Measurements from ENCODE around the gene PARD3B. TPM values are rescaled to one million over a fixed set of nuclear protein-coding genes. Genes with fewer than 3 reads are reported as not detected.
A peak's percentile ranks its signal among the peaks of the same experiment; 100 is the strongest.

Gene PARD3B
- total and polyA plus RNA-seq, 9 donors, result 6.4 to 15.3 (median 7.5) TPM

DNA sequence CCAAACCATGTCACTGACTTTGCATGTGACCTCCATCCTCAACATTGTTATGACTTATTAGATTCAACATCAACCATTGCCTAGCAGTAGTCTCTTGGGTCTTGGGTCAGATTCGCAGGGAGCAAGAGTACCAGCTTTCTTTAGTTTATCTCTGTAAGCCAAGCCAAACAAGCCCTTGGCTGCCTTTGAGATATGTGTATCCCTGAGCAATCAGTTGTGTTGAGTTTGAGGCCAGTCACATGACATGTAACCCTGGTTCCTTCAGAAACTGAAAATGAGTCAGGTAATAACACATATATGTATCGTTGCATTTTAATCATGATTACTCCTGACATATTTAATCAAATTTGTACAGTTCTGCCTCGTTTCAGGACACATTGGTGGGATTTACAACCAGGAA is 173.3 kb downstream of the PARD3B start:
- H3K27me3 ChIP-seq (ENCODE audit: control insufficient read depth, insufficient read depth, low read length), result no peaks in the 10 kb centered on the region
- no peaks in the 10 kb centered on the region for H3K36me3 ChIP-seq (ENCODE audit: control insufficient read depth, insufficient read depth, low read length)
- no peak overlapping the region for H3K27ac ChIP-seq (ENCODE audit: low read length)
- peaks cover 2% of the 10 kb centered on the region for H3K4me1 ChIP-seq (ENCODE audit: control insufficient read depth, insufficient read depth, low read length)
- no CpG with 5 or more reads among the region's 3 CpGs for WGBS (ENCODE audit: insufficient coverage)
- no peak overlapping the region for H3K4me3 ChIP-seq (ENCODE audit: low read length)
- H3K9me3 ChIP-seq (replicated peaks; ENCODE audit: control insufficient read depth, low read depth, low read length), result no peaks in the 10 kb centered on the region
- no peak for DNase-seq

DNA sequence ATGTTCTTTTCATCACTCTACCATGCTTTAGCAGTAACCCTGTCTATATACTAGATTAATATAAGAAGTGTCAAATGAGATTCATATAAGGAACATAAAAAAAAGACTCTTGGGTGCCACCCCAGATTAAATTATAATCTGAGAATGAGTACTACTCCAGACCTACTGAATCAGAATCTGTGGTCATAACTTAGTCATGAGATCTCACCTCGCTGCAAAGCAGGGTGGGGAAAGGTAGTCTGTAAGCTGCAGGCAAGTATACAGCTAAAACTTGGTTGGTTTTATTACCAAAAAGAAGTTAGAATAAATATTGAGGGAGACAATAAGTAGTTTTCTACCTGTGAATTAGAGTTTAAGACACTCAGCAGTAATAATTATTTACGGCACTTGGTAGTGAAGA is 175.6 kb downstream of the PARD3B start:
- Histone ChIP-seq H3K4me3 (ENCODE audit: low read length) (no peak overlapping the region), H3K9me3 (replicated peaks; ENCODE audit: control insufficient read depth, low read depth, low read length) (no peaks in the 10 kb centered on the region), H3K27ac (ENCODE audit: low read length) (no peak overlapping the region), H3K36me3 (ENCODE audit: control insufficient read depth, insufficient read depth, low read length) (no peaks in the 10 kb centered on the region), H3K27me3 (ENCODE audit: control insufficient read depth, insufficient read depth, low read length) (no peaks in the 10 kb centered on the region), H3K4me1 (ENCODE audit: control insufficient read depth, insufficient read depth, low read length) (no peaks in the 10 kb centered on the region)
- WGBS (ENCODE audit: insufficient coverage), result no CpG with 5 or more reads among the region's 2 CpGs
- DNase-seq, result no peak

DNA sequence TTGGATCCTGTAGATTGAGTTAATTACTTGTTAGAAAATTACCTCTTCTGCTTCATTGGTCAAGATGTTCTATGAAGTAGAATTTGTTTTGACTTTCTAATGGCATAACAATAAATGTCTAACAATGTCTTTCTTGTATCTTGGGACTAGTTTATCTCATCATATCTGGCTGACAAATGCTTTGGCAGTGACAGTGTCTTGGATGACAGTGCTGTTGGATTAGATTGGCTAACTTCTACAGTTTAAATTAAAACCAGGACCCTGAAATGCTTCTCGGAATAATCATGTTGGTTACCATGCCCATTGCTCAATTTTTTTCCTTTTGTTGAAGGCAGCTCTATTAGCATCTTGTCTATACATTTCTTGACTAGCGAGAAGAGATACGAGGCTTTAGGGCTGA is 176.9 kb downstream of the PARD3B start:
- Histone ChIP-seq H3K4me1 (ENCODE audit: control insufficient read depth, insufficient read depth, low read length) (no peaks in the 10 kb centered on the region), H3K27me3 (ENCODE audit: control insufficient read depth, insufficient read depth, low read length) (no peaks in the 10 kb centered on the region), H3K36me3 (ENCODE audit: control insufficient read depth, insufficient read depth, low read length) (no peaks in the 10 kb centered on the region), H3K4me3 (ENCODE audit: low read length) (no peak overlapping the region), H3K27ac (ENCODE audit: low read length) (no peak overlapping the region), H3K9me3 (replicated peaks; ENCODE audit: control insufficient read depth, low read depth, low read length) (no peaks in the 10 kb centered on the region)
- DNase-seq, result peak; percentile 26
- WGBS (ENCODE audit: insufficient coverage), result no CpG with 5 or more reads among the region's 3 CpGs

DNA sequence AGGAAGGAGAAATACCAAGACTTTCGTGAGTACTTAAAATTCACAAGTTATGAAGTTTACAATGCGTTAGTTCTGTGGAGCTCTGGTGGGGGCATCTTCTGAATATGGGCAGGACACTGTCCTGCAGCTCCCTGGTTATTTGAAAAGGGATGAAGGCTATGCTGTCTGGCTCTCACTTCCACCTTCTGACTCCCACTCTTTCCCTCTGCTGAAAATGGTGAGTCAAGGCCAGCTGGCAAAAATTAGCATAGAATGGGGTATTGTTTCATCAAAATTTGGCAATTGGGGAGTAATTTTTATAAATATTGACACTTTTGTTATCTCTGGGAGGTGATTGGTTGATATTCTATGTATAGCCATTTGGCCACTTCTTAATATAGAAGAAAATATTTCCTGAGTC is 177.4 kb downstream of the PARD3B start:
- Histone ChIP-seq H3K27me3 (ENCODE audit: control insufficient read depth, insufficient read depth, low read length) (no peaks in the 10 kb centered on the region), H3K4me1 (ENCODE audit: control insufficient read depth, insufficient read depth, low read length) (no peaks in the 10 kb centered on the region), H3K36me3 (ENCODE audit: control insufficient read depth, insufficient read depth, low read length) (no peaks in the 10 kb centered on the region), H3K4me3 (ENCODE audit: low read length) (no peak overlapping the region), H3K27ac (ENCODE audit: low read length) (no peak overlapping the region), H3K9me3 (replicated peaks; ENCODE audit: control insufficient read depth, low read depth, low read length) (no peaks in the 10 kb centered on the region)
- WGBS (ENCODE audit: insufficient coverage), result no CpG with 5 or more reads among the region's 2 CpGs
- no peak for DNase-seq

DNA sequence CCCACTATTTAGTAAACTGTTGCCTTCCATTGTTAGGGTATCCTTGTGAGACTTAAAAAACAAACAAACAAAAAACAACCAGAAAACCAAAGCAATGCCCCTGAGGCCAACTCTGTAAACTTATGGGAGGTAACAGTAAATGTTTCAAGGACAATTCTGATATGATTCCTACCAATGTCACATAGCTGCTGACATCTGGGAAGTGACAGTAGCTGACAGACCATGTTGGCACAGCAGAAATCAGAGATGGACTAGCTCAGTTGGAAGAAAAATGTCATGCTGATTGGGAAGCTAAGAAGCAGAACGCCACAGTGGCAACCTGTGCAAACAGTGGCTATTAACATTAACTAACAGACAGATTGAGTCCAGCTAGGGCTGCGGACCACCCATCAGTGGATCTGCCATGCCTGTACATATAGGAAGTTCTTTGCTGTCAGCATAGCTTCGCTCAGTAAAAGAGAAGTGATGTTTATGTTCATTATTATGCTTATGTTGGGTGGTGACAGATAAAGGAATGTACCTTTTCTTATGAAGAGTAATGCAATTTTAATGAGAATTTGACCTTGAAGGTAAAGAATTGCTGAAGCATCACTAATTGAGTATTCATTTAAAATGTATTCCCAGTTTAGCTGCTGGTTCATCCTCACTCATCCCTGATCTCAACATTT is 180.6 kb downstream of the PARD3B start:
- Histone ChIP-seq H3K36me3 (ENCODE audit: control insufficient read depth, insufficient read depth, low read length) (no peaks in the 10 kb centered on the region), H3K4me3 (ENCODE audit: low read length) (no peak overlapping the region), H3K27me3 (ENCODE audit: control insufficient read depth, insufficient read depth, low read length) (no peaks in the 10 kb centered on the region), H3K27ac (ENCODE audit: low read length) (no peak overlapping the region), H3K9me3 (replicated peaks; ENCODE audit: control insufficient read depth, low read depth, low read length) (no peaks in the 10 kb centered on the region), H3K4me1 (ENCODE audit: control insufficient read depth, insufficient read depth, low read length) (no peaks in the 10 kb centered on the region)
- DNase-seq, result no peak
- 100% methylated on average over 1 of the region's 3 CpGs for WGBS (ENCODE audit: insufficient coverage)

DNA sequence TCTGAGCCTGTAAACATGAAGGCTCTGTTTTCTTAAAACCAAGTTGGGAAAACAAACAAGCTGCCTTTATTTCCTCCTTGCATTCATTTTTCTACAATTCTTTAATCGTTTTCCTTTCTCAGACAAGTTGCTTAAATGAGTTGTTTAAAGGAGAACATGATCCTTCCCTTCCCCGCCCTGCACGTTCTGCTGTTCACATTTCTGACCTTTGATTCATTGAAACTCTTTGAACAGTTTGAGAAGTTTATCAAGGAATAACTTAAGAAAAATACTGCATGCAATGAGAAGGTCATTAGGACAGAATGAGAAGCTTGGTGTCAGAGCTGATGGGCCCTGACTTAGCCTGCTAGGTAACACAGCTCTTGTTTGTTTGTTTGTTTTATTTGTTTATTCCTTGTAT is 181.6 kb downstream of the PARD3B start:
- no peak for DNase-seq
- no CpG with 5 or more reads among the region's 3 CpGs for WGBS (ENCODE audit: insufficient coverage)
- Histone ChIP-seq H3K9me3 (replicated peaks; ENCODE audit: control insufficient read depth, low read depth, low read length) (no peaks in the 10 kb centered on the region), H3K27ac (ENCODE audit: low read length) (no peak overlapping the region), H3K36me3 (ENCODE audit: control insufficient read depth, insufficient read depth, low read length) (no peaks in the 10 kb centered on the region), H3K27me3 (ENCODE audit: control insufficient read depth, insufficient read depth, low read length) (no peaks in the 10 kb centered on the region), H3K4me3 (ENCODE audit: low read length) (no peak overlapping the region), H3K4me1 (ENCODE audit: control insufficient read depth, insufficient read depth, low read length) (no peaks in the 10 kb centered on the region)

DNA sequence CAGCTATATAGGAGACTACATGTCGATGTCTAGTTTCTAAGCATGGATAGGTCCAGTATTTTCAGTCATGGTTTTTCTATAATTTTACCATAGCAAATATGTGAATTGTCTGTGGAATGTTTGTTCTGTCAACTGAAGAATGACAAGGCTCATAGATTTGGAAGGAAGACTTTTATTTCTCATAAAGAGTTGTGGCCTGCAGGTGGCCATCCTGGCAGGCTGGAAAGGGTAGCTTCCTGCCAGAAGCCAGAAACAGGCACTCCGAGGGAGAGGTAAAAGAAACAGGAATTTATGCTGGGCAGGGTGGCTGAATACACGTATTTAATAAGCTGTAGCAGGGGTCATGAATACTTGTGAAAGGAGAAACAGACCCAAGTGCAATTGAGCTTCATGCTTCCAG is 182.1 kb downstream of the PARD3B start:
- no peaks in the 10 kb centered on the region for H3K27me3 ChIP-seq (ENCODE audit: control insufficient read depth, insufficient read depth, low read length)
- H3K4me1 ChIP-seq (ENCODE audit: control insufficient read depth, insufficient read depth, low read length), result no peaks in the 10 kb centered on the region
- H3K4me3 ChIP-seq (ENCODE audit: low read length), result no peak overlapping the region
- H3K9me3 ChIP-seq (replicated peaks; ENCODE audit: control insufficient read depth, low read depth, low read length), result no peaks in the 10 kb centered on the region
- no peaks in the 10 kb centered on the region for H3K36me3 ChIP-seq (ENCODE audit: control insufficient read depth, insufficient read depth, low read length)
- DNase-seq, result no peak
- H3K27ac ChIP-seq (ENCODE audit: low read length), result no peak overlapping the region
- 73% methylated on average over 2 of the region's 3 CpGs for WGBS (ENCODE audit: insufficient coverage)

DNA sequence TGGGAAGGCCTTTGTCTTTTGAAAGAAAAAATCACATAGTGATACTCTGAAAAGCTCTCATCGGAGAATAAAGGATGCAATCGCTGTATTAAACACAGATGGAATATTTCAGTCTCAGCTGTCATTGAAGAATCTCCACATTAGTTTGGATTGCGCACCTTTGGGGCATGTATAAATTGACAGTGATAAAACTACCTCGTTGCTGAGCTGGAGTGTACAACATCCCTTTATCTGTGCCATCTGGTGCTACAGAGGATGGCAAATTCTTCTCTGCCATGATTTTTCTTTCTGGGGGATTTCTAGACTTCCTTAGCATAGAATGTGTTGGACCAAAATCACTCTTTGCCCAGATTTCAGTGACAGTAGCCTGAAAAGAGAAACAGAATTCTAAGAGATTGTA is 185.3 kb downstream of the PARD3B start:
- DNase-seq, result no peak
- Histone ChIP-seq H3K27ac (ENCODE audit: low read length) (no peak overlapping the region), H3K36me3 (ENCODE audit: control insufficient read depth, insufficient read depth, low read length) (no peaks in the 10 kb centered on the region), H3K4me1 (ENCODE audit: control insufficient read depth, insufficient read depth, low read length) (no peaks in the 10 kb centered on the region), H3K4me3 (ENCODE audit: low read length) (no peak overlapping the region), H3K27me3 (ENCODE audit: control insufficient read depth, insufficient read depth, low read length) (no peaks in the 10 kb centered on the region), H3K9me3 (replicated peaks; ENCODE audit: control insufficient read depth, low read depth, low read length) (no peaks in the 10 kb centered on the region)
- no CpG with 5 or more reads among the region's 4 CpGs for WGBS (ENCODE audit: insufficient coverage)

DNA sequence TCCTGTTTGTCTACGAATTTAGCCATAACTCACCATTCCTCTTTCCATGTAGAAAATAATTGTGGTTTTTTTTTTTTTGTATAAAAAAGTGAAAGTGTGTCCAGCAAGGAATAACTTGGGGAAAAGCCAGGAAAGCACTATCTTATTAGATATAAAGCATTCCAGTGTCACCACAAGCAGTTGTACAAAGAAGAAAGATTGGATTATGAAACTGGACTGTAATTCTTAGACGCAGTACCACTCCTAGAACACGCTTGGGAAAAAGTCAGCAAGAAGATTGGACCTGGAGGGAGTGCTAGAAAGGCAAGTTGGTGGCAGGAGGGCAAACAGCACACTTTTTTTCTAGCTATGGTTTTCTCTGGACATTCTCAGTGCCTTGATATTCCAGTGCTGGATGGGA is 186.7 kb downstream of the PARD3B start:
- Histone ChIP-seq H3K9me3 (replicated peaks; ENCODE audit: control insufficient read depth, low read depth, low read length) (no peaks in the 10 kb centered on the region), H3K4me1 (ENCODE audit: control insufficient read depth, insufficient read depth, low read length) (no peaks in the 10 kb centered on the region), H3K27me3 (ENCODE audit: control insufficient read depth, insufficient read depth, low read length) (no peaks in the 10 kb centered on the region), H3K4me3 (ENCODE audit: low read length) (no peak overlapping the region), H3K27ac (ENCODE audit: low read length) (no peak overlapping the region), H3K36me3 (ENCODE audit: control insufficient read depth, insufficient read depth, low read length) (no peaks in the 10 kb centered on the region)
- no CpG with 5 or more reads among the region's 3 CpGs for WGBS (ENCODE audit: insufficient coverage)
- DNase-seq, result no peak

DNA sequence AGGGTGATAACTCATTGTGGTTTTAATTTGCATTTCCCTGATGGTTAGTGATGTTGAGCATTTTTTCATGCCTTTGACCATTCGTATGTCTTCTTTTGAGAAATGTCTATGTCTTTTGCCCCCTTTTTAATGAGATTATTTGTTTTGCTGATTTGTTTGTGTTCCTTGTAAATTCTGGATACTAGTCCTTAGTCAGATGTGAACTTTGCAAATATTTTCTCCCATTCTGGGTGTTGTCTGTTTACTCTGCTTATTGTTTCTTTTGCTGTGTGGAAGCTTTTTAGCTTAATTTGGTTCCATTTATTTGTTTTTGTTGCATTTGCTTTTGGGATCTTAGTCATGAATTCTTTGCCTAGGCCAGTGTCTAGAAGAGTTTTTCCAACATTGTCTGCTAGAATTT is 192.0 kb downstream of the PARD3B start:
- H3K36me3 ChIP-seq (ENCODE audit: control insufficient read depth, insufficient read depth, low read length), result no peaks in the 10 kb centered on the region
- WGBS (ENCODE audit: insufficient coverage), result no CpG with 5 or more reads among the region's 1 CpG

DNA sequence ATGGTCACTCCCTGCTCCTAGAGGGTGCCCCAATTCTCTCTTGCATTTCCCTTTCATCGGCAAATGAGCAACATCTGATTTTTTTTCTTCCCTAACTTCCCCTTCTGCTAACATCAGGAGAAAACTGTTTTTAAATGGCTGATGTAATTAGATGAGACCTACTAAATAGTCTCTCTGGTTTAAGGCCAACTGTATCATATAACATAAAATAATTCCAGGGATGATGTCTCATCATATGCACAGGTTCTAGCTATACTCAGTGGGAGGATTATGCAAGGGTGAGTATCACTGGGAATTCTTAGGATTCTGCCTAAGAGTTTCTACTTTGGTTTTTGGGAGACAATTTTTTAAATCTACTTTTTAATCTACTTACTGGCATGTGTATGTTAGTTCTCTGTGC is 193.4 kb downstream of the PARD3B start:
- Histone ChIP-seq H3K36me3 (ENCODE audit: control insufficient read depth, insufficient read depth, low read length) (no peaks in the 10 kb centered on the region), H3K9me3 (replicated peaks; ENCODE audit: control insufficient read depth, low read depth, low read length) (peaks cover 6% of the 10 kb centered on the region), H3K27ac (ENCODE audit: low read length) (no peak overlapping the region), H3K4me1 (ENCODE audit: control insufficient read depth, insufficient read depth, low read length) (no peaks in the 10 kb centered on the region), H3K27me3 (ENCODE audit: control insufficient read depth, insufficient read depth, low read length) (no peaks in the 10 kb centered on the region), H3K4me3 (ENCODE audit: low read length) (no peak overlapping the region)
- no CpG with 5 or more reads among the region's 1 CpG for WGBS (ENCODE audit: insufficient coverage)
- DNase-seq, result no peak

More for the DNA sequence above, 192.0 kb downstream of the PARD3B start:
- Histone ChIP-seq H3K4me1 (ENCODE audit: control insufficient read depth, insufficient read depth, low read length) (no peaks in the 10 kb centered on the region), H3K4me3 (ENCODE audit: low read length) (no peak overlapping the region), H3K9me3 (replicated peaks; ENCODE audit: control insufficient read depth, low read depth, low read length) (peaks cover 6% of the 10 kb centered on the region), H3K27ac (ENCODE audit: low read length) (no peak overlapping the region), H3K27me3 (ENCODE audit: control insufficient read depth, insufficient read depth, low read length) (no peaks in the 10 kb centered on the region)
- no peak for DNase-seq
